Activated CD4-positive, alpha-beta memory T cell treated with anti-CD3 and anti-CD28 coated beads, Interleukin-2, amount 10 ng/mL, durations not matched to agents 7 days and 5 days (primary cell): ENCODE measurements around the gene ACOXL. TPM values are rescaled to one million over a fixed set of nuclear protein-coding genes. Genes with fewer than 3 reads are reported as not detected.
"Not testable (repeated sequence)": the region's sequence is repeated elsewhere in the genome, so short reads cannot be mapped to it uniquely, and the experiment has no call there.

ENCODE experiments used
- CTCF ChIA-PET: fragments of 350-600 bp; sonication (Branson Sonifier 250); formaldehyde crosslinking; loops from one replicate; lab custom pipeline; 2021; ENCODE audit warnings: antibody characterized with exemption, inconsistent platforms; lab: Charles Lee
- POLR2A ChIA-PET: fragments of 350-600 bp; sonication (Branson Sonifier 250); formaldehyde crosslinking; loops from one replicate; lab custom pipeline; 2021; ENCODE audit warnings: antibody characterized with exemption; lab: Charles Lee
- DNase-seq: peaks from one replicate; pipeline ENCODE4 v3.0.0-alpha.2; 2020
- H3K27ac Mint-ChIP-seq: one replicate; pipeline ENCODE4 v1.8.0; 2021; ENCODE audit warnings: mild to moderate bottlenecking, mixed read lengths
- H3K27me3 Mint-ChIP-seq: one replicate; pipeline ENCODE4 v1.8.0; 2021; ENCODE audit warnings: mixed read lengths
- H3K36me3 Mint-ChIP-seq: one replicate; pipeline ENCODE4 v1.8.0; 2021; ENCODE audit warnings: low read depth, mixed read lengths
- H3K4me1 Mint-ChIP-seq: one replicate; pipeline ENCODE4 v1.8.0; 2021; ENCODE audit warnings: mixed read lengths
- H3K4me3 Mint-ChIP-seq: one replicate; pipeline ENCODE4 v1.8.0; 2021; ENCODE audit warnings: mild to moderate bottlenecking, mixed read lengths
- H3K9me3 Mint-ChIP-seq: one replicate; pipeline ENCODE4 v1.8.0; 2021; ENCODE audit warnings: mixed read lengths
- total RNA-seq, 2 experiments: library from RNA; stranded (reverse); gene quantifications; one replicate each; pipeline ENCODE4 v1.2.3, GENCODE V29; 2021

Gene ACOXL
- total RNA-seq, 2 experiments from 2014 or later: 0.18 to 0.30 TPM

GRCh38 chr2:110958346-110959119 is 226.2 kb downstream of the ACOXL start:
- CTCF ChIA-PET: no interaction called here
- Mint-ChIP-seq H3K4me1 (no peaks in the 10 kb centered on the region), H3K27me3 (peaks cover 31% of the 10 kb centered on the region), H3K36me3 (no peaks in the 10 kb centered on the region), H3K27ac (no peak overlapping the region), H3K4me3 (no peak overlapping the region), H3K9me3 (no peaks in the 10 kb centered on the region)
- POLR2A ChIA-PET: no interaction called here
- DNase-seq: no peak

DNA sequence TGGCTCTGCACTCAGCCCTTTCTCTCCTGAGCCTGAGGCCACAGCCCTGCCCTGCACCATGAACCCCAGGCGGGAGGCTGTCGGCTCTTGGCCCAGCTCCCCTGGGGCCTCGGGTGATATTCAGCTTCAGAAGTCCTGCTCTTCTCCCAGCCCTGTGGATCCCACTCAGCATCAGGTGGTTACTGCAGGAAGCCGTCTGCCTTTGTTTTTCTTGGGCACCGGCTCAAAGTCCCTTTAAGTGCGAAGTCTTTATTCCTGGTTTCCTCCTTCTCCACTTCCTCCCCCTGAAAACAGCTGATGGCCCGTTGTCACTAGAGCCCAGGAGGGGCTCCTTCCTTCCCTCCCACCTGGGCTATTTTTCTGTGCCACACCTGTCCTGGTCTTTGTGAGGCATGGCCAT is 226.8 kb downstream of the ACOXL start:
- Mint-ChIP-seq H3K27ac (no peak overlapping the region), H3K4me1 (no peaks in the 10 kb centered on the region), H3K4me3 (no peak overlapping the region), H3K36me3 (no peaks in the 10 kb centered on the region), H3K27me3 (peaks cover 32% of the 10 kb centered on the region), H3K9me3 (no peaks in the 10 kb centered on the region)
- no peak for DNase-seq
- ChIA-PET POLR2A (no interaction called here), CTCF (no interaction called here)

GRCh38 chr2:110960281-110960680 is 227.9 kb downstream of the ACOXL start:
- Mint-ChIP-seq H3K27ac (no peak overlapping the region), H3K36me3 (no peaks in the 10 kb centered on the region), H3K27me3 (peaks cover 24% of the 10 kb centered on the region), H3K4me3 (no peak overlapping the region), H3K4me1 (no peaks in the 10 kb centered on the region), H3K9me3 (no peaks in the 10 kb centered on the region)
- POLR2A ChIA-PET: no interaction called here
- no peak for DNase-seq
- CTCF ChIA-PET: no interaction called here

DNA sequence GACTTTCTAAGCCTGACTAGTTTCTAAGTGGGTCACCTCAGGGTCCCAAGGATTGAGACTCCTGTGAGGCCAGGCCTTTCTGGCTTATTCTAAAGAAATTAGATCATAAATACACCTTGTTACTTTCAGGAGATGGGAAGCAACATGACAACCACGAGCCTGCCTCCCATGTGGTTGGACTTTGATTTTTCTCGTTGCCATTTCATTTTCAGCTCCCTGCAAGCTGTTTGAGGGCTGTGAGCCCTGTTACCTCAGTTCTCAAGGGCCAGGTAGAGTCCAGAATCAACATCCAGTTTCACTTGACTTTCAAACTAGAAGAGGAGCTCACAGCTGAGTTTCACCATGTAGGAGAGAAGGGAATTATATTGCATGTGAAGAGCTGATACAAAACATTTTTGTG is 228.6 kb downstream of the ACOXL start:
- Mint-ChIP-seq H3K4me3 (no peak overlapping the region), H3K36me3 (no peaks in the 10 kb centered on the region), H3K27me3 (peaks cover 20% of the 10 kb centered on the region), H3K4me1 (no peaks in the 10 kb centered on the region), H3K27ac (no peak overlapping the region), H3K9me3 (no peaks in the 10 kb centered on the region)
- ChIA-PET CTCF (no interaction called here), POLR2A (no interaction called here)
- no peak for DNase-seq

DNA sequence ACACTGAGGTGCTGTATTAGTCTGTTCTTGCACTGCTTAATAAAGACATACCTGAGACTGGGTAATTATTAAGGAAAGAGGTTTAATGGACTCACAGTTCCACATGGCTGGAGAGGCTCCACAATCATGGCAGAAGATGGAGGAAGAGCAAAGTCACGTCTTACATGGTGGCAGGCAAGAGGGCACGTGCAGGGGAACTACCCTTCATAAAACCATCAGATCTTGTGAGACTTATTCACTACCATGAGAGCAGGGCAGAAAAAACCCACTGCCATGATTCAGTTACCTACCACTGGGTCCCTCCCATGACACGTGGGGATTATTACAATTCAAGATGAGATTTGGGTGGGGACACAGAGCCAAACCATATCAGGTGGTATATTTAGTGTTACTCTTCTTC is 229.3 kb downstream of the ACOXL start:
- H3K4me3 Mint-ChIP-seq, DNase-seq, H3K9me3 Mint-ChIP-seq, CTCF ChIA-PET, POLR2A ChIA-PET, H3K36me3 Mint-ChIP-seq, H3K27ac Mint-ChIP-seq, H3K4me1 Mint-ChIP-seq: not testable (repeated sequence)
- H3K27me3 Mint-ChIP-seq: peaks cover 20% of the 10 kb centered on the region

DNA sequence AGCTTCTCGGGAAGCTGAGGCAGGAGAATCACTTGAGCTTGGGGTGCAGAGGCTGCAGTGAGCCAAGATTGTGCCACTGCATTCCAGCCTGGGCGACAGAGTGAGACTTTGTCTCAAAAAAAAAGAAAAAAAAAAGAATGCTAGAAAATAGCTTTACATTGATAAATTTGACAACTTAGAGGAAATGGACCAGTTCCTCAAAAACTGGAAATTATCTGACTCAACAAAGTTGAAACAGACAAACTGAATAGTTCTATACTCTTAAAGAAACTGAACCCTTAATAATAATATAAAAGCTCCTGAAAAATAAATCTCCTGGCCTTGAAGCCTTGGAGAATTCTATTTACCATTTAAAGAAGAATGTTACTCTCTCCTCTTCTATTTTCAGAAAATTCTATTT is 237.3 kb downstream of the ACOXL start:
- POLR2A ChIA-PET: no interaction called here

DNA sequence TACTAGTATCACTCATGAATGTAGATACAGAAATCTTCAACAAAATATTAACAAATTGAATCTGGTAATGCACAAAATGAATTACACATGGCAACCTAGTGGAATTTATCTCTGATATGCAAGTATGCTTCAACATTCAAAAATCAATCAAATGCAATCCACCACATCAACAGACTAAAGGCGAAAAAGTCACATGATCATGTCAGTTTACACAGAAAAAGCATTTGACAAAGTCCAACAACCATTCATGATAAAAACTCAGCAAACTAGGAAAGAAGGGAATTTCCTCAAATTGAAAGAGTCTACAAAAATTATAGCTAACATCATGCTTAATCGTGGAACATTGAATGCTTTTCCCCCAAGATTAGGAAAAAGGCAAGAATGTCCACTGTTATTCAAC is 237.8 kb downstream of the ACOXL start:
- POLR2A ChIA-PET: no interaction called here
- Mint-ChIP-seq H3K4me1 (no peaks in the 10 kb centered on the region), H3K27me3 (peaks cover 38% of the 10 kb centered on the region), H3K4me3 (no peak overlapping the region), H3K9me3 (no peaks in the 10 kb centered on the region), H3K36me3 (no peaks in the 10 kb centered on the region), H3K27ac (no peak overlapping the region)
- CTCF ChIA-PET: no interaction called here
- DNase-seq: no peak

More for the DNA sequence above, 237.3 kb downstream of the ACOXL start:
- H3K9me3 Mint-ChIP-seq: no peaks in the 10 kb centered on the region
- no peaks in the 10 kb centered on the region for H3K36me3 Mint-ChIP-seq
- CTCF ChIA-PET: no interaction called here
- no peak overlapping the region for H3K27ac Mint-ChIP-seq
- H3K4me3 Mint-ChIP-seq: no peak overlapping the region
- peaks cover 35% of the 10 kb centered on the region for H3K27me3 Mint-ChIP-seq
- DNase-seq: no peak
- no peaks in the 10 kb centered on the region for H3K4me1 Mint-ChIP-seq

DNA sequence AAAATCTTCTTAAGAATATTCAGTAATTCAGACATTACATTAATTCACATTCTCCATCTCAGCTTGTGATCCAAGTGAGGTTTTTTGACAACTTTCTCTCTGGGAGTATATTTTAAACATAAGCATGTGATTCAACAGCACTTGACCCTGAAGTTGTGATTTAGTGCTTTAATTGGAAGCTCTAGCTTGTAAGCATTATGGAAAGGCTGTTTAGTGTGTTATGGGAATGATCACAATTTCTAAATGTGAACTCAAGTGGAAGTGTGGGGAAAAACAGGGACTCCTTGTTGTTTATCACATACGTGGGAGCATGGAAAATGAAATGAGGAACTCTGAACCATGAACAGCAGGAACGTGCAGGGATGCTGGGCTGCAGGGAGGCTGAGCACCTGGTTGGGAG is 239.4 kb downstream of the ACOXL start:
- DNase-seq: no peak
- H3K27ac Mint-ChIP-seq: no peak overlapping the region
- ChIA-PET CTCF (no interaction called here), POLR2A (no interaction called here)
- no peaks in the 10 kb centered on the region for H3K36me3 Mint-ChIP-seq
- H3K4me3 Mint-ChIP-seq: no peak overlapping the region
- no peaks in the 10 kb centered on the region for H3K9me3 Mint-ChIP-seq
- peaks cover 45% of the 10 kb centered on the region for H3K27me3 Mint-ChIP-seq
- H3K4me1 Mint-ChIP-seq: no peaks in the 10 kb centered on the region

DNA sequence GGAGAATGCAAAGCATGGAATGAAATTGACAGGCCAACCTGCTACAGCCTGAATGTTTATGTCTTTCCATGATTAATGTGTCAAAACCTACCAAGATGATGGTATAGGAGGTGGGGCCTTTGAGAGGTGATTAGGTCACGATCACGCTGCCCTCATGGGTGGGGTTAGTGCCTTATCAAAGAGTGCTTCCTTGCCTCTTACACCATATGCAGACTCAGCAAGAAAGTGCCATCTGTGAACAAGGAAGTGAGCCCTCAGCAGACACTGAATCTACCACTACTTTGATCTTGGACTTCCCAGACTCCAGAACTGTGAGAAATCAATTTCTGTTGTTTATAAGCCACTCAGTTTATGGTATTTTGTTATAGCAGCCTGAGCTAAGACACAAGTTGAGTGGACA is 240.9 kb downstream of the ACOXL start:
- Mint-ChIP-seq H3K4me1 (no peaks in the 10 kb centered on the region), H3K27me3 (peaks cover 47% of the 10 kb centered on the region), H3K27ac (no peak overlapping the region), H3K9me3 (no peaks in the 10 kb centered on the region), H3K4me3 (no peak overlapping the region), H3K36me3 (no peaks in the 10 kb centered on the region)
- CTCF ChIA-PET: no interaction called here
- no peak for DNase-seq
- POLR2A ChIA-PET: no interaction called here

- H3K27ac Mint-ChIP-seq: no peak overlapping the region
- no peaks in the 10 kb centered on the region for H3K4me1 Mint-ChIP-seq
- DNase-seq: no peak
- ChIA-PET CTCF (no interaction called here), POLR2A (no interaction called here)
- H3K27me3 Mint-ChIP-seq: peaks cover 33% of the 10 kb centered on the region
- no peaks in the 10 kb centered on the region for H3K36me3 Mint-ChIP-seq
- H3K4me3 Mint-ChIP-seq: no peak overlapping the region
- H3K9me3 Mint-ChIP-seq: no peaks in the 10 kb centered on the region
Measured at GRCh38 chr2:110977403-110977802, 245.0 kb downstream of the ACOXL start.

DNA sequence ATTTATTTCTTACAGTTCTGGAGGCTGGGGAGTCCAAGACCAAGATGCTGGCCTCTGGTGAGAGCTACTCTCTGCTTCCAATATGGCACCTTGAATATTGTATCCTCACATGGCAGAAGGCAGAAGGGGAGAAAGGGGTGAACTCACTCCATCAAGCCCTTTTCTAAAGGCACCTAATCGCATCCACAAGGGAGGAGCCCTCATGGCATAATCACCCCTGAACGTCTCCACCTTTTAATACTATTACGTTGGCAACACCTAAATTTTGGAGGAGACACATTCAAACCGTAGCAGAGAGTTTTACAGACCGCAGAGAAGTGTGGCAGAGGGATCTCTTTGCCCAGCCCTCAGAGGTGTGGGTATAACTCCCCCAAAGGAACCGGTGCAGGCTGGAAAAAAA is 245.8 kb downstream of the ACOXL start:
- Mint-ChIP-seq H3K27me3 (peaks cover 33% of the 10 kb centered on the region), H3K4me3 (no peak overlapping the region), H3K4me1 (no peaks in the 10 kb centered on the region), H3K36me3 (no peaks in the 10 kb centered on the region), H3K27ac (no peak overlapping the region), H3K9me3 (no peaks in the 10 kb centered on the region)
- ChIA-PET POLR2A (no interaction called here), CTCF (no interaction called here)
- DNase-seq: no peak

DNA sequence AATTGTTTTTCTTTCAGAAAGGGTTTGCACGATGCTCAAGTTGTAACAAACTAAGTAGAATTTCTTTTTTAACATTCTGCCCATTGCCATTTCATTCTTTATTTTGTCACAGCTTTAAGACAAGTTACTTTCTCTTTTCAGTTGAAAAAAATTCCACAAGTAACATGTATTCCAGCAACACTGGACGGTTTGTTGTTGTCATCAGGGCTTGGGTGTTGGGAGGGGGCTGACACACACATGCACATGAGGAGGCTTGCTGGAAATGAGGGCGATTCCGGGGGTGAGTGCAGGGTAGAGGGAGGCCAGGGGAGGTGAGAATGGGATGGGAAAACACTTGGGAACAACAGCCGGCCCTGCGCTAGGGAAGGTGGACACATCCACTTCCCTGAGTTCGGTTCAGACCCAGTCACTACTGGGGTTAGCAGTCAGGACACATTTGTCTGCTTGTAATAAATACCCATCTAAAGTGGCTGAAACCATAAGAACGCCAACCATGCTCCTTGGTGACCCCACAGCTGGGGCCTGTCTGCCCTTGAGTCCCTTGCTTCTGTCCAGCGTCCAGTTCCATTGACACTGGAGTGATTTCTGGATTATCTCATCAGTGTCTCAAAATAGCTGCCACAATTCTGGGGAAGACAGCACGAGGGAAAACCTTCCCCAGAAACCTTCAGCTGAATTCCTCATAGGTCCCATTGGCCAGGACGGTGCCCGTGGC is 246.5 kb downstream of the ACOXL start:
- Mint-ChIP-seq H3K9me3 (no peaks in the 10 kb centered on the region), H3K27ac (no peak overlapping the region), H3K4me1 (no peaks in the 10 kb centered on the region), H3K27me3 (peaks cover 34% of the 10 kb centered on the region), H3K4me3 (no peak overlapping the region), H3K36me3 (no peaks in the 10 kb centered on the region)
- DNase-seq: no peak
- POLR2A ChIA-PET: no interaction called here
- CTCF ChIA-PET: no interaction called here

DNA sequence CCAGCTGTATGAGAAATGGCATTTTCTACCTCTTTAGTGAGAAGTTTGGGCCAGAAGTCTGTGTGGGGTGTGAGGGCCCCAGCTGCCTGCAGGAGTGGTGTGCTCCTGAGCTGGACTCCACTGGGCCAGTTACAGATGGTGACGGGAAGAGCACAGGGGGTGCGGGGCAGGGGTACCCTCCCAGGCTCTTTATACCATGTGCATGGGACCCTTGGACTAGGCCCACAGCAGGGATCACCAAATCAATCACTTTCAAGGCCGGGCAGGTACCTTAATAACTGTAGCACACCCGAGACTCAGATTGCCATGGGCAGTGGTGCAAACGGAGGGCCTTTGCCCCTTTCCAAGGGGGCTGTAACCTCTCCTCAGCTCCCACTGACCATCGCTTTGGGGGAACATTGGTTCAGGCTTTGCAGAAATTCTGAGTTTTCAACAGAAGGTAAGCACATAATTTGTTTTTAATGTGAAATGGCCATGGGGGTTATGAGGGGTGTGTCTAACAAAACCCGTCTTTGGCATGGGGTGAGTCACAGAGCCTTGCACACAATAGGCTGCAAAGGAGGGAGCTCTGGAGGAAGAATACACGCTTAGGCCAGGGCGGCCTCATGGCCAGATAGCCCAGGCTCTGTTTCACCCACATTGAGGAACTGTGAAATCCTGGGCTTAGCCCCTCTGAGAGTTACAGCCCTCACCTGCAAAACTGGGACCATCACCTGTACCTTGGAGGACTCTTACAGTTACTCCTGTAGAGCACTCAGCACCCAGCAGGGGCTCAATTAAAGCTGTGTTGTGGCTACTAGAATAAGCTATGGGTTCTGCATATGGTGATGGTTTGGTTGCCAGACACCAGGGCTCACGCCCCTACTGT is 247.3 kb downstream of the ACOXL start:
- CTCF ChIA-PET: no interaction called here
- H3K4me3 Mint-ChIP-seq: no peak overlapping the region
- peaks cover 29% of the 10 kb centered on the region for H3K27me3 Mint-ChIP-seq
- H3K9me3 Mint-ChIP-seq: no peaks in the 10 kb centered on the region
- no peak overlapping the region for H3K27ac Mint-ChIP-seq
- no peaks in the 10 kb centered on the region for H3K36me3 Mint-ChIP-seq
- DNase-seq: no peak
- H3K4me1 Mint-ChIP-seq: no peaks in the 10 kb centered on the region
- POLR2A ChIA-PET: no interaction called here
